Erythroblast (primary cell): ENCODE measurements around the gene PLCL1.

Experiments
- GATA1 ChIP-seq: IDR thresholded peaks from 2 replicates; pipeline ENCODE4 v1.6.1; 2011; ENCODE audit warnings: low read depth, mild to moderate bottlenecking, control low read depth, low read length, moderate library complexity
- POLR2A ChIP-seq: IDR thresholded peaks from 2 replicates; pipeline ENCODE4 v1.6.1; 2011; ENCODE audit warnings: mild to moderate bottlenecking, low read length

- no peak for TF ChIP-seq POLR2A
- TF ChIP-seq GATA1 = no peak
Observed at GRCh38 chr2:197821550-197822289, 17.3 kb downstream of the PLCL1 start.
